ENCODE measurements around the gene SHISAL1. TPM values are rescaled to one million over a fixed set of nuclear protein-coding genes. Genes with fewer than 3 reads are reported as not detected.

Gene SHISAL1
- total and polyA plus RNA-seq, 10 of the 15 experiments (the other 5 are each of a cell fraction or from before 2014, with no cell fraction given) = not detected

DNA sequence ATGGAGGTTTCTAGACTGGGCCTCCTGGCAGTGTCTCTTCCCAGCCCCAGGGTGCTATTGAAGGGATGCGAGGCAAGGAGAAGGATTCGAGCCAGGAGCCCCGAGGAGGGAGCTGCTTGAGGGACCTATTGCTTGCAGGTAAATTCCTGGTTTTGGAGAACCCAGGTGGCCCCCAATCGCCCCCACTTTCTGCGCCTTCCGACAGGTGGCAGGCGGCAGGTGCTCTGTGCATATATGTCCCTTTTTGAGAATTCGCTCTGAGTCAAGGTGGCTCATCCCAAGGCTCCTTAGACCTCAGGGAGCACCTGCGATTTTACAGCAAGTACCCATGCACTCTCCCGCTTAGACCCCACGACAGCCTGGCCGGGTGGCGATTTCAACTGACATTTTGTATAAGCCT lies 40.3 kb upstream of the SHISAL1 start:
- RAD21 ChIA-PET (ENCODE audit: unreplicated experiment) = no interaction called here
- Histone ChIP-seq H3K27ac (ENCODE audit: control insufficient read depth, insufficient read depth) (no peak overlapping the region), H2AFZ (ENCODE audit: control insufficient read depth, low read depth, low read length) (no peak overlapping the region), H3K9ac (ENCODE audit: control insufficient read depth, insufficient read depth, low read length) (no peak overlapping the region), H3K4me2 (ENCODE audit: control insufficient read depth, insufficient read depth) (no peak overlapping the region), H3K4me3 (no peak overlapping the region), H3K36me3 (ENCODE audit: control insufficient read depth in 2 of 2, insufficient read depth in 2 of 2, low read length in 1 of 2) (no peaks in the 10 kb centered on the region), H3K79me2 (ENCODE audit: control insufficient read depth, insufficient read depth, low read length) (no peaks in the 10 kb centered on the region), H3K4me1 (ENCODE audit: control insufficient read depth, insufficient read depth, low read length) (no peaks in the 10 kb centered on the region), H3K27me3 (replicated peaks in 1 of 2; ENCODE audit: control insufficient read depth in 2 of 2, insufficient read depth in 2 of 2, low read length in 1 of 2) (peaks cover 0 to 5% of the 10 kb centered on the region in 2 experiments; a peak in 3 of 4 replicates), H3K9me3 (replicated peaks; ENCODE audit: control insufficient read depth, insufficient read depth, low read length) (no peaks in the 10 kb centered on the region), H4K20me1 (ENCODE audit: control insufficient read depth, insufficient read depth) (no peaks in the 10 kb centered on the region)
- CTCF ChIA-PET = no interaction called here
- no peak for TF ChIP-seq ZBED1 (IDR thresholded peaks at IDR 0.05; ENCODE audit: borderline replicate concordance)
- no peak for TF ChIP-seq BCLAF1 (IDR thresholded peaks at IDR 0.05)
- TF ChIP-seq KDM1A (IDR thresholded peaks at IDR 0.05; ENCODE audit: borderline replicate concordance) = no peak
- TF ChIP-seq HCFC1 (IDR thresholded peaks at IDR 0.05; ENCODE audit: low read length) = no peak
- TF ChIP-seq IRF5 (IDR thresholded peaks at IDR 0.05; ENCODE audit: borderline replicate concordance) = no peak
- TF ChIP-seq E4F1 (IDR thresholded peaks at IDR 0.05; ENCODE audit: borderline replicate concordance, partially characterized antibody) = no peak
- no TSS peak for BruUV-seq (replicated peaks)
- WGBS (ENCODE audit: insufficient coverage, insufficient replicate concordance, low lambda C conversion rate, missing lambda C conversion rate) = 38% methylated on average over 13 of the region's 13 CpGs
- no peak for FAIRE-seq
- no peak for DNase-seq (ENCODE audit: low read depth, low spot score)
- intact Hi-C loops (cut with micrococcal nuclease; ENCODE audit: unreplicated experiment) = no loop called here
- POLR2A ChIA-PET = no interaction called here
- in situ Hi-C loops (cut with MboI) = loop anchor here (25.0 kb wide), 1 partner anchor 534 kb away; no protein-coding TSS in a partner anchor
- no peak for ATAC-seq
- SMC1A ChIA-PET (ENCODE audit: uncharacterized antibody, unreplicated experiment) = no interaction called here

Measured in GM12878 (cell line).